Subcutaneous adipose tissue (tissue), 4 donors: ENCODE measurements around the gene KCNK5. TPM values are rescaled to one million over a fixed set of nuclear protein-coding genes. Genes with fewer than 3 reads are reported as not detected.

Experiments used
- total RNA-seq, 4 donors: library from RNA; depleted of rRNA; stranded (reverse); fragments of >200 nt; gene quantifications; one replicate each; pipeline ENCODE4 v1.1.0, GENCODE V29; 2016
- TF ChIP-seq, protein P1 (sequence below): fragments of 450-650 bp; IDR thresholded peaks from one replicate; pipeline ENCODE4 v1.5.1; 2016; ENCODE audit warnings: low read depth, mild to moderate bottlenecking, control low read depth, antibody characterized with exemption, moderate library complexity

The KCNK5 gene
- total RNA-seq, 4 donors from 2014 or later, result 1.0 to 3.0 (median 1.1) TPM

DNA sequence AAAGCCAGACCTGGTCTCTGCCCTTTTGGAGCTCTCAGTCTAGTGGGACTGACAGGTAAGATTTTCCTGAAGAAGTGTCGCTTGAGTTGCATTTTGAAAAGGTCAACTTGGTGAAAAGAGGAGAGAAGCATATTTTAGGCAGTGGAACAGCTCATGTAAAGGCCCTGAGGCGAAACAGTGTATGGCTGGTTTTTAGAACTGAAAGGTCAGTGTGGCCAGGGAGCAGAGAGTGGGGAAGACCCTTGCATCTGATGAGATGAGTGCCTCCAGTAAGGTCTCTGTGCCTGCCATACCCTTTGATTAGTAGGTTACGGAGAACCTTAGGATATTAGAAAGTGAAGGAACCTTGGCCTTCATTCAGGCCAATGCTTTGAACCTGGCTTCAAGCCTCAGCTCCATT is 58.4 kb downstream of the KCNK5 start:
- TF ChIP-seq, protein P1, sequence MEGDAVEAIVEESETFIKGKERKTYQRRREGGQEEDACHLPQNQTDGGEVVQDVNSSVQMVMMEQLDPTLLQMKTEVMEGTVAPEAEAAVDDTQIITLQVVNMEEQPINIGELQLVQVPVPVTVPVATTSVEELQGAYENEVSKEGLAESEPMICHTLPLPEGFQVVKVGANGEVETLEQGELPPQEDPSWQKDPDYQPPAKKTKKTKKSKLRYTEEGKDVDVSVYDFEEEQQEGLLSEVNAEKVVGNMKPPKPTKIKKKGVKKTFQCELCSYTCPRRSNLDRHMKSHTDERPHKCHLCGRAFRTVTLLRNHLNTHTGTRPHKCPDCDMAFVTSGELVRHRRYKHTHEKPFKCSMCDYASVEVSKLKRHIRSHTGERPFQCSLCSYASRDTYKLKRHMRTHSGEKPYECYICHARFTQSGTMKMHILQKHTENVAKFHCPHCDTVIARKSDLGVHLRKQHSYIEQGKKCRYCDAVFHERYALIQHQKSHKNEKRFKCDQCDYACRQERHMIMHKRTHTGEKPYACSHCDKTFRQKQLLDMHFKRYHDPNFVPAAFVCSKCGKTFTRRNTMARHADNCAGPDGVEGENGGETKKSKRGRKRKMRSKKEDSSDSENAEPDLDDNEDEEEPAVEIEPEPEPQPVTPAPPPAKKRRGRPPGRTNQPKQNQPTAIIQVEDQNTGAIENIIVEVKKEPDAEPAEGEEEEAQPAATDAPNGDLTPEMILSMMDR, result no peak

DNA sequence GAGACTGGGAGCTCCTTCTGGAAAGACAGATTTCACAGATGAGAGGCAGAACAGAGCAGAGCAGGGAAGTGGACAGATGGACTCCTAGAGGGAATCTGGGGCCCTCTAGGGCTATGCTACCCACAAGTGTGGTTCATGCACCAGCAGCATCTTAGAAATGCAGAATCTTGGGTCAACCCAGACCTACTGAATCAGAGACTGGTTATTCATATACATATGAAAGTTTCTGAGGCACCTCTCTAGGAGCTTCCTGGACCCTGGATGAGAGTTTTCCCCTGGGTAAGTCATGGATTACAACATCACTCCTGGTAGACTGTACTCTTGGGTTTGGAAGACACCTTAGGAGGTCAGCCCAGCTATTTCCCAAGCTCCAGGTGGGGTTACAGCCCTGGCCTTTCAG is 58.9 kb downstream of the KCNK5 start:
- TF ChIP-seq, protein P1, result no peak

DNA sequence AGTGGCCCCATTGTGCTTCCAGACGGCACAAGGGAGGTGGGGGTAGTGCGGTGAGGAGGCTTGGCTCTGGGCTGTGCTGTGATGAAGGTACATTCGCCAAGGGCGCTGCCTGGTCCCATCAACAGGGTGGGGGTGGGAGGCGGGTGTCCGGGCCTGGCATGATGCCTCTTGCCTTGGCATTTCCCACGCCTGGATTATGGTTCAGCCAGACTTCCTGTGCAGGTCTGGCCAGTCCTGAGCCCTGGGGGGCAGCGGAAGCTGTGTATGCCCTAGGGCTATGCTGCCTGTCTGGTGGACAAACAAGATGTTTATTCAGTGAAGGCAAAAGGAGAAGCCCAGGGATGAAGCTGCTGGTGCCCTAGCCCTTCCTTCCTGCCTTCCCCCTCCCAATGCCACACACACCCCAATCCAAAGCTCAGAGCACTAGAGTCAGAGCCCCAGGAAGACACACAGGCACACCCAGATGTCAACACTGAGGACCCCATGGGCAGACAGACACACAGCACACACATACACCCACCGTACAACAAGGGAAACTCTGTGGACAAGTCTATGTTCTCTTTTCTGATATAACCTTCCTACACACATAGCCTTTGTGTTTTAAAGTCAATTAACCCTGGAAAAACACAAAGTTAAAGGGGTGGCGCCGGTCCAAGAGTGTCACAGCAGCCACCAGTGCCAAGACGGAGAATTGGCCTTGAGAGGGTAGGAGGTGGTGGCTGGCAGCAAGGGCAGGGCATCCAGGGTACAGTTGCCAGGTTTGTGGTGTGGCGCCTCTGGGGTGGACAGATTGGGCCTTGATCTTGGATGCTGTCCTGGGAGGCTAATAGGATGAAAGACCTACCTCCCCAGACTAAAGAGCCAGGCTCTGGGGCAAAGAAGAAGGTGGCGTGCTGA is 59.6 kb downstream of the KCNK5 start:
- TF ChIP-seq, protein P1, result no peak

DNA sequence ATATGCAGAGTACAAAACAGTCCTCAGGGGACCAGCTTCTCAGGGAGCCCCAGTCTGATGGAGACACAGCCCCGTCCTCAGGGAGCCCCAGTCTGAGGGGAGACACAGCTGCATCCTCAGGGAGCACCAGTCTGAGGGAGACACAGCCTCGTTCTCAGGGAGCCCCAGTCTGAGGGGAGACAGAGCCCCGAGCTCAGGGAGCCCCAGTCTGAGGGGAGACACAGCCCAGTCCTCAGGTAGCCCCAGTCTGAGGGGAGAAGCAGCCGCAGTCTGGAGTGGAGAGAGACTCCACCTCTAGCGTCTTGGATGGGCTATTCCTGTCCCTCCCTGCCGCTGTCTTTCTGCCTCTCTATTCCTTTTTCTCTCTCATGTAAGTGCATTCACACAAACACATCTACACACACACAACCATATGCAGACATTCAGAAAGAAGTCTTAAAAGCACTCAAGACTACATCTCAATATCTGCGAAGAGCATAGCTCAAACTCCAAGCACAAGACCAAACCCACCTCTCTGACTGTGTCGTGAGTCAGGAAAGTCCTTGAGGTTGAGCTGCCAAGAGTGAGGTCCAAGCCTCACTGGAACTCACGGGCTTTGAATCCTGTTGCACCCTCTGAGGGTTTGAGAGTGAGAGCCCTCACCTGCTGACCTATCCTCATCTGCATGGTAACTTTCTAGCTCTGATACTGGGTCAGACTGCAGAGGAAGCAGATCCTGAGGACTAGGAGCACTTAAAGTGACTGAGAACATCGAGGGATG is 61.2 kb downstream of the KCNK5 start:
- TF ChIP-seq, protein P1, result no peak

DNA sequence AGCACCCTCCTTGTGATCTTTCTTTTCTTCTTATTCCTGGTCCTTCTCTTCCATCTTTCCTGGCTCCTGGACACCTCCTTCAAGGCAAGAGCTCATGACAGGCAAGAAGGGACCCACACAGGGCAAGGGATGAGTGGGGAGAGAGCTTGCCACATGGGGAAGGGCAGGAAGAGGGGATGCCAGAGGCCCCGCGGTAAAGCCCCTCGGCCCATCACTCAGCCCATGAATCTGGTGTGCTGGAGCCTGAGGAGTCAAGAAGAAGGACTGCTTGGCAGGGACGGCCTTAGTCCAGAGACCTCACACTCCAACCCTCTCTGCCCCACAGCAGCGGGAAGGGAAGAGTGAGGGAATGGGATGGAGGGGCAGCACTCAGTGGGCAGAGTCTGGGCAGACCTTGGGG is 62.0 kb downstream of the KCNK5 start:
- TF ChIP-seq, protein P1, result no peak

DNA sequence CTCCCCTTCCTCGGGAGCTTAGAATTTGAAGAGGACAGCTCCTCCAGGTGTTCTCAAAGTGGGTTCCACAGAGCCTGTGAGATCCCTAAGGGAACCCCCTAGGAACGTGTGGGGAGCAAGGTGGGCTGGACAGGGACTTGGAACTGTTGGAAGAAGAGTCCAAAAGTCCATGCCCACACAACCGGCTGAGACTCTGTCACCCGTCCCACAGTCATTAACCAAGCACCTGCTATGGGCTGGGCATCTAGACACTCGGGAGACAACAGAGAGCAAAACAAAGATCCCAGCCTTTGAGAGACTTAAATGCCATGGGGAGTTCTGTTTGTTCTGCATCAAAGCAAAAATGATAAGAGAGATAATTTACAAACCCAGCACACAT is 62.4 kb downstream of the KCNK5 start:
- TF ChIP-seq, protein P1, result no peak

DNA sequence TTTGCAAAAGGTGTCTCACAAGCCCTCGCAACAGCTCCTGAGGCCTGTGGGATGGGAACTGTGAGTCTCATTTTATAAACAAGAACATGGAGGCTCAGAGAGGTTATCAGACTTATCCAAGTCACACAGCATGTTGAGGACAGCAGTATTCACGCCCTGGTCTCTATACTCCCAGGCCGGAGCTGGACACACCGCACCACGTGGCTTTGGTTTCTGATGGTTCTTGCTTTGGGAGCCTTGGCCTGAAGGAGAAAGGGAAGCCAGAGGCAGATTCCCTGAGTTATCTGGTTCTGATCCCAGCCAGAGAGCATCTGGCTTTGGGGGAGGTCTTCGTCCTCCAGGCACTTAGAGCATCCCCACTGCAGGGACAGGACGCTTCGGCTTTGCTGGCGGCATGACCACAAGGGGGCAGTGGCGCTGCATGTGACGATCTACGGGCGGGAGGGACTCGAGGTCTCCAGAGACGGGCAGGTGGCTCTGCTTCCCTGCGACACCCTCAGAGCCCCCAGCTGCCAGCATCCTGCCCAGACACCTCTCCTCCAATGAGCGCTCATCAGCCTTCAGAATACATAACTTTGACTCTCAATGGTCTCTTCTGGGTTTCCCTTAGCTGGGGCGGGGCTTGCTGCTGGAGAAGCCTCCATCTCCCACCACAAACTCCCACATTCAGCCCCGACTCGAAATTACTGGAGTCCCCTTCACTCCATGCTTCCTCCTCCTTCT is 62.9 kb downstream of the KCNK5 start:
- TF ChIP-seq, protein P1, result no peak
